IMR-90 (cell line): ENCODE data around the gene GSDMA. TPM values are rescaled to one million over a fixed set of nuclear protein-coding genes. Genes with fewer than 3 reads are reported as not detected.

ENCODE experiments used
- ATAC-seq: fragments of 200-7000 bp; cut with Tn5 transposase; 2 replicates; pipeline ENCODE4 v1.9.1; 2020; ENCODE audit warnings: low read depth, mild to moderate bottlenecking, moderate library complexity
- BruUV-seq: library from RNA; stranded (reverse); fragments of 400-500 nt; replicated peaks from 2 replicates; lab custom pipeline; 2021; lab: Mats Ljungman, UMichigan
- CTCF ChIA-PET: fragments of 300-600 bp; formaldehyde crosslinking; extraction: SDS; loops from one replicate; lab custom pipeline; 2021; ENCODE audit warnings: antibody characterized with exemption; lab: Yijun Ruan, JAX
- POLR2A ChIA-PET: fragments of 300-600 bp; sonication (Branson Sonifier 250); formaldehyde crosslinking; loops from one replicate; lab custom pipeline; 2022; ENCODE audit warnings: antibody characterized with exemption; ENCODE audit not compliant: unreplicated experiment; lab: Charles Lee
- DNase-seq: peaks from one replicate; pipeline ENCODE4 v3.0.0; 2013
- H2AFZ ChIP-seq: replicated peaks from 2 replicates; pipeline ENCODE3; 2013; ENCODE audit warnings: low read length, mild to moderate bottlenecking; ENCODE audit not compliant: poor library complexity
- H2AK5ac ChIP-seq: 2 replicates; pipeline ENCODE4 v1.6.1; 2013; ENCODE audit warnings: low read depth, low read length, inconsistent platforms
- H2AK9ac ChIP-seq: replicated peaks from 2 replicates; pipeline ENCODE3; 2013; ENCODE audit warnings: mild to moderate bottlenecking, low read depth, low read length, moderate library complexity; ENCODE audit not compliant: poor library complexity
- H2BK120ac ChIP-seq: 2 replicates; pipeline ENCODE4 v1.6.1; 2013; ENCODE audit warnings: low read depth, low read length, inconsistent platforms
- H2BK15ac ChIP-seq: 3 replicates; pipeline ENCODE4 v1.6.1; 2013; ENCODE audit warnings: low read depth, low read length, inconsistent platforms
- H2BK20ac ChIP-seq: 2 replicates; pipeline ENCODE4 v1.6.1; 2013; ENCODE audit warnings: low read depth, mild to moderate bottlenecking, inconsistent platforms, low read length, moderate library complexity
- H2BK5ac ChIP-seq: 2 replicates; pipeline ENCODE4 v1.6.1; 2013; ENCODE audit warnings: mild to moderate bottlenecking, low read depth, low read length, inconsistent platforms; ENCODE audit not compliant: poor library complexity, severe bottlenecking
- H3K14ac ChIP-seq: replicated peaks from 2 replicates; pipeline ENCODE4 v1.6.1; 2013; ENCODE audit warnings: low read depth, low read length, inconsistent platforms
- H3K18ac ChIP-seq: 2 replicates; pipeline ENCODE4 v1.6.1; 2013; ENCODE audit warnings: low read depth, low read length, control low read depth
- H3K23ac ChIP-seq: 2 replicates; pipeline ENCODE4 v1.6.1; 2013; ENCODE audit warnings: low read depth, low read length, inconsistent platforms
- H3K27ac ChIP-seq: 2 replicates; pipeline ENCODE4 v1.5.1; 2013; ENCODE audit warnings: mild to moderate bottlenecking, control low read depth, low read length; ENCODE audit not compliant: insufficient read depth
- H3K27me3 ChIP-seq: 2 replicates; pipeline ENCODE4 v1.6.1; 2013; ENCODE audit warnings: low read length; ENCODE audit not compliant: control insufficient read depth, insufficient read depth
- H3K36me3 ChIP-seq: 2 replicates; pipeline ENCODE4 v1.6.1; 2013; ENCODE audit warnings: low read length, mixed read lengths; ENCODE audit not compliant: control insufficient read depth, insufficient read depth
- H3K4ac ChIP-seq: 2 replicates; pipeline ENCODE4 v1.6.1; 2013; ENCODE audit warnings: low read depth, low read length, inconsistent platforms
- H3K4me1 ChIP-seq: 2 replicates; pipeline ENCODE4 v1.6.1; 2013; ENCODE audit warnings: low read length, mixed read lengths; ENCODE audit not compliant: control insufficient read depth, insufficient read depth
- H3K4me2 ChIP-seq: 2 replicates; pipeline ENCODE4 v1.6.1; 2013; ENCODE audit warnings: low read depth, mild to moderate bottlenecking, control low read depth, low read length, moderate library complexity
- H3K4me3 ChIP-seq: 2 replicates; pipeline ENCODE4 v1.5.1; 2013; ENCODE audit warnings: low read depth, mild to moderate bottlenecking, control low read depth, low read length, moderate library complexity; ENCODE audit not compliant: insufficient read depth
- H3K56ac ChIP-seq: 2 replicates; pipeline ENCODE4 v1.6.1; 2013; ENCODE audit warnings: low read length, inconsistent platforms; ENCODE audit not compliant: insufficient read depth; ENCODE audit errors: extremely low read depth
- H3K79me1 ChIP-seq, 2 experiments: 2 replicates each; pipeline ENCODE4 v1.6.1; 2013; ENCODE audit warnings: low read length in 2 of 2, inconsistent platforms in 1 of 2, low read depth in 1 of 2
- H3K9ac ChIP-seq: 2 replicates; pipeline ENCODE4 v1.6.1; 2013; ENCODE audit warnings: low read depth, low read length, control low read depth
- H3K9me1 ChIP-seq: 2 replicates; pipeline ENCODE4 v1.6.1; 2013; ENCODE audit warnings: low read length, inconsistent platforms; ENCODE audit not compliant: insufficient read depth
- H3K9me3 ChIP-seq: 2 replicates; pipeline ENCODE4 v1.6.1; 2013; ENCODE audit warnings: low read length; ENCODE audit not compliant: control insufficient read depth, insufficient read depth
- H4K20me1 ChIP-seq: 2 replicates; pipeline ENCODE4 v1.6.1; 2013; ENCODE audit warnings: low read length, inconsistent platforms; ENCODE audit not compliant: insufficient read depth
- H4K5ac ChIP-seq: 2 replicates; pipeline ENCODE4 v1.6.1; 2013; ENCODE audit warnings: mild to moderate bottlenecking, low read depth, low read length, control low read depth
- H4K8ac ChIP-seq, 2 experiments: 2 replicates each; pipeline ENCODE4 v1.6.1; 2013; ENCODE audit warnings: low read depth in 2 of 2, low read length in 2 of 2, control low read depth in 1 of 2, inconsistent platforms in 1 of 2
- H4K91ac ChIP-seq: 2 replicates; pipeline ENCODE4 v1.6.1; 2013; ENCODE audit warnings: low read depth, low read length, inconsistent platforms; ENCODE audit not compliant: insufficient read depth
- BHLHE40 ChIP-seq: fragments of 150-350 bp; IDR thresholded peaks from 2 replicates; pipeline ENCODE4 v1.6.1; 2016; ENCODE audit warnings: mild to moderate bottlenecking, low read depth, low read length
- MAFK ChIP-seq: IDR thresholded peaks from 2 replicates; pipeline ENCODE4 v1.6.1; 2012; ENCODE audit warnings: low read depth, low read length, improper control_type of control experiment
- WGBS, 2 experiments: methylation state at CpG; one replicate each; pipeline versions ENCODE4 v1.1.5 to v1.1.7; 2013; ENCODE audit warnings: missing lambda C conversion rate in 2 of 2; ENCODE audit not compliant: insufficient read length in 1 of 2; ENCODE audit errors: extremely low coverage in 2 of 2; 5-methylcytosine and 5-hydroxymethylcytosine counted together
- dilution Hi-C: fragments of 300-500 bp; cut with HindIII; formaldehyde crosslinking; loops from one replicate; pipeline ENCODE4 v1.14.3; 2018; ENCODE audit warnings: low sequenced_read_pairs; ENCODE audit not compliant: unreplicated experiment
- in situ Hi-C: fragments of 300-500 bp; cut with MboI; formaldehyde crosslinking; loops from 3 replicates; pipeline ENCODE4 v1.14.3; 2019; ENCODE audit warnings: low sequenced_read_pairs, inconsistent platforms, mixed read lengths
- intact Hi-C: fragments of 100-400 bp; cut with micrococcal nuclease; formaldehyde crosslinking; loops from 2 replicates; pipeline ENCODE4 v1.10.0; 2022
- polyA plus RNA-seq, 3 experiments: library from polyadenylated mRNA; depleted of rRNA; stranded (reverse); fragments of >200 nt; gene quantifications; 2 replicates each; pipeline ENCODE4 v1.2.3, GENCODE V29; 2012; ENCODE audit warnings: low replicate concordance in 1 of 3
- total RNA-seq: library from RNA; depleted of rRNA; stranded (reverse); fragments of >200 nt; gene quantifications from 2 replicates; pipeline ENCODE4 v1.2.3, GENCODE V29; 2012

GSDMA gene
- total and polyA plus RNA-seq, 2 of the 4 experiments (the other 2 are of a cell fraction), result not detected

DNA sequence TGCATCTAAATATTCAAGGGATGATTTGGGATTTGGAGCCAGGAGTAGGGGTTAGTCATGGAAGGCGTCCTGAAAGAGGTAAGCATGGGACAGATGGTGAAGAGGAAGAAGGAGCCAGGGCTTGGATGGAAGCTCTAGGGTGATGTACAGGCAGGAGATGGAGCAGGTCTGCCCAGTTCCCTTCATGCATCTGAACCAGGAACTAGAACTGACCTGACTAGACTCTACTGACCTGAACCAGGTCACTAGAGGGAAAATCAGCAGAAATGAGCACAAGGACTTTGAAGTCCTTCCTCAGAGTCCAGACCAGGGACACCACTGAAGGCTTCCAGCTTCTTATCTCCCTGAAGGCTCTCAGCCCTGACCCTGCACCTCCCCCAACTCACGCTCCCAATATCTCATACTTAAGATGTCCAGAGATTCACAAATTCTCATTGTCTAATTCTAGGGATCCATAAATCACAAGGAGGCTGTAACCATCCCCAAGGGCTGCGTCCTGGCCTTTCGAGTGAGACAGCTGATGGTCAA lies 8.3 kb downstream of the GSDMA start:
- Histone ChIP-seq H3K4me2 (no peak overlapping the region), H2AK5ac (no peak overlapping the region), H3K27me3 (peaks cover 41% of the 10 kb centered on the region), H4K91ac (no peak overlapping the region), H3K4me1 (no peaks in the 10 kb centered on the region), H2BK120ac (no peak overlapping the region), H3K56ac (no peak overlapping the region), H2BK15ac (no peak overlapping the region), H4K20me1 (no peaks in the 10 kb centered on the region), H3K18ac (no peak overlapping the region), H2BK20ac (no peak overlapping the region), H4K5ac (no peak overlapping the region), H3K79me1 (no peaks in the 10 kb centered on the region), H2AK9ac (no peak overlapping the region), H3K36me3 (no peaks in the 10 kb centered on the region), H3K9me3 (no peaks in the 10 kb centered on the region), H3K4ac (no peak overlapping the region), H3K27ac (no peak overlapping the region), H3K9ac (no peak overlapping the region), H3K4me3 (no peak overlapping the region), H4K8ac (no peak overlapping the region), H3K23ac (no peak overlapping the region), H2AFZ (peak overlapping the region; percentile 34), H3K14ac (no peak overlapping the region), H2BK5ac (no peak overlapping the region), H3K9me1 (no peaks in the 10 kb centered on the region)
- no TSS peak for BruUV-seq
- ChIA-PET CTCF (no interaction called here), POLR2A (no interaction called here)
- dilution Hi-C loops (no loop called here), in situ Hi-C loops (loop anchor here (10.0 kb wide), 1 partner anchor 196 kb away; no protein-coding TSS in a partner anchor), intact Hi-C loops (no loop called here)
- DNase-seq, result no peak
- TF ChIP-seq MAFK (no peak), BHLHE40 (no peak)
- 90% methylated on average over 2 of the region's 4 CpGs; no CpG with 5 or more reads in 1 of the 2 experiments for WGBS, 2 experiments
- ATAC-seq, result no peak
